ENCODE data around the gene AKR7A2. TPM values are rescaled to one million over a fixed set of nuclear protein-coding genes. Genes with fewer than 3 reads are reported as not detected.

The AKR7A2 gene
- total and polyA plus RNA-seq, 8 donors: 18.7 to 108 (median 48.6) TPM; not detected in 1

DNA sequence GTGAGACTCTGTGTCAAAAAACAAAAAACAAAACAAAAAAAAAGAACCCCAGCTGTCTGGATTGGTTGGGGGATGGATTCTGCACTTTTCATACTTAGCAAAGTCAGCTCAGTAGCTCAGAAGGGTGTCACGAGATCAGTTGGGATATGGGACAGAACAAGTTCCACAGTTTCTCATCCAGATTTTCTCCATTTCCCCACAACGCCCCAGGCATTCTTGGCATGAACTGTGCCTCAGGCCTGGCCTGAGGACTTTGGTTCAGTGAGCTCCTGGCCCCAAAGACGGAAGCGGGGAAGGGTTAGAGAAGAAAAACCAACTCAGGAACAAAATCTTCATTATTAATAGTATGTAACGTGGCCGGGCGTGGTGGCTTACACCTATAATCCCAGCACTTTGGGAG, 1.9 kb downstream of the AKR7A2 start:
- H3K4me3 ChIP-seq: no peak overlapping the region
- H3K4me1 ChIP-seq: peaks cover 19 to 58% (median 42%) of the 10 kb centered on the region in 4 donors
- peaks cover 32 to 37% (median 34%) of the 10 kb centered on the region in 4 donors for H3K36me3 ChIP-seq
- H3K27ac ChIP-seq: no peak overlapping the region
- H3K27me3 ChIP-seq: no peaks in the 10 kb centered on the region
- intact Hi-C loops (cut with DNase I; ENCODE audit: low total_unique reads): no loop called here
- H3K9me3 ChIP-seq: no peaks in the 10 kb centered on the region
- TF ChIP-seq POLR2AphosphoS5 (IDR thresholded peaks at IDR 0.05): no peak
- no peak for TF ChIP-seq CTCF (IDR thresholded peaks at IDR 0.05)
- TF ChIP-seq EP300 (IDR thresholded peaks at IDR 0.05): no peak
- no peak for TF ChIP-seq POLR2A (IDR thresholded peaks at IDR 0.05)
- WGBS, 5 donors: 80 to 92% (median 84%) methylated on average over 7 of the region's 7 CpGs
- no peak for DNase-seq

DNA sequence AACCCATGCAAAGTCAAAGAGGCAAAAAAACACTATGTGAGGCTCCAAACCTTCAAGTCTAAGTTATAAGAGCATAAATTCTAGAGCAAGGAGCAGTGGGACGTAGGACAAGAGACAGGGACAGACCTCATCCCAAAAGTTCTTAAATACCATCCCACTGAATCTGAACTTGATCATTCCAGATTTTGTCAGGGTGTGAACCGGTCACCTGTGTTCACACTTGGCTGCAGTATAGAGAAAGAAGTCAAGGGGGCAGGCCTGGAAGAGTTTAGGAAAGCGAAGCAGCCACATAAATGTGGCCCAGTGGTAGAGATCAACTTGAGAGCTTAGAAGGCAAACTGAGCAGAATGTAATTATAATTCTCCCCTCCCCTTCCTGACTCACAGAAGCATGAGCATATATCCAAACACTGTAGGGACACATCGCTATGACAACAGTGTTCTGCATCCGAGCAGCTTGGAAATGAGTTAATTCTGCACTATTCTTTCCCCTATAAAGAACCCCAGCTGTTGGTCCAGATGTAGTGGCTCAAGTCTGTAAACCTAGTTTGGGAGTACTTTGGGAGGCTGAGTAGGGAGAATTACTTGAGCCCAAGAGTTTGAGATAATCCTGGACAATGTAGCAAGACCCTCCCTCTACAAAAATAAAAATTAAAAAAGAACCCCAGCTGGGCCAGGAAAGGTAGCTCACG, 2.7 kb downstream of the AKR7A2 start:
- TF ChIP-seq POLR2AphosphoS5 (IDR thresholded peaks at IDR 0.05): no peak
- TF ChIP-seq CTCF (IDR thresholded peaks at IDR 0.05): no peak
- no peak for TF ChIP-seq EP300 (IDR thresholded peaks at IDR 0.05)
- TF ChIP-seq POLR2A (IDR thresholded peaks at IDR 0.05): no peak
- Histone ChIP-seq H3K4me1 (peaks cover 19 to 50% (median 38%) of the 10 kb centered on the region in 4 donors), H3K4me3 (no peak overlapping the region), H3K27me3 (no peaks in the 10 kb centered on the region), H3K27ac (no peak overlapping the region), H3K36me3 (peaks cover 40 to 45% (median 42%) of the 10 kb centered on the region in 4 donors), H3K9me3 (no peaks in the 10 kb centered on the region)
- DNase-seq: peak in 1 of 2 donors; percentile 58
- intact Hi-C loops (cut with DNase I; ENCODE audit: low total_unique reads): no loop called here
- WGBS, 5 donors: 84 to 87% (median 86%) methylated on average over 6 of the region's 6 CpGs

DNA sequence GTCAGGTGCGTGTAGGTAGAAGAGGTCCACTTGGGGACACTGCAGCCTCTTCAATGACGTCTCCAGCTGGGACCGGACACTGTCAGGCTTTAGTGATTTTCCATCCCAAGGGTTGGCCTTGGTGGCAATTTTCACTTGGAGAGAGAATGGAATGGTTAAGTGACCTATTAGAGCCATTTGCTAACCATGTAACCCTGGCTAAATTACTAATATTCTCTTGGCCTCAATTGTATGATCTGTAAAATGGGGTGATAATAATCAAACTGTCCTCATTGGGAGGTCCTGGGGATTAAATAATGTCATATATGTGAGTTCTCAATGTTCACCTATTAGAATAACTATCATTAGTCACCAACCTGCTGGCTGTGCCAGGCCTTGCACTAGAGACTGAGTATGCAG, 3.4 kb downstream of the AKR7A2 start:
- no peak overlapping the region for H3K4me3 ChIP-seq
- H3K27ac ChIP-seq: no peak overlapping the region
- no peaks in the 10 kb centered on the region for H3K9me3 ChIP-seq
- H3K36me3 ChIP-seq: peaks cover 46 to 53% (median 50%) of the 10 kb centered on the region in 4 donors
- no peak for DNase-seq
- 88 to 96% (median 95%) methylated on average over 3 of the region's 3 CpGs for WGBS, 5 donors
- H3K27me3 ChIP-seq: no peaks in the 10 kb centered on the region
- TF ChIP-seq CTCF (IDR thresholded peaks at IDR 0.05): no peak
- no peak for TF ChIP-seq POLR2A (IDR thresholded peaks at IDR 0.05)
- no peak for TF ChIP-seq POLR2AphosphoS5 (IDR thresholded peaks at IDR 0.05)
- no peak for TF ChIP-seq EP300 (IDR thresholded peaks at IDR 0.05)
- peaks cover 18 to 43% (median 33%) of the 10 kb centered on the region in 4 donors for H3K4me1 ChIP-seq
- intact Hi-C loops (cut with DNase I; ENCODE audit: low total_unique reads): no loop called here

GRCh38 chr1:19307794-19308508, 4.0 kb downstream of the AKR7A2 start:
- Histone ChIP-seq H3K4me1 (peaks cover 12 to 37% (median 27%) of the 10 kb centered on the region in 4 donors), H3K9me3 (no peaks in the 10 kb centered on the region), H3K36me3 (peaks cover 46 to 58% (median 55%) of the 10 kb centered on the region in 4 donors), H3K27me3 (no peaks in the 10 kb centered on the region), H3K27ac (no peak overlapping the region), H3K4me3 (no peak overlapping the region)
- TF ChIP-seq EP300 (IDR thresholded peaks at IDR 0.05): no peak
- no peak for TF ChIP-seq CTCF (IDR thresholded peaks at IDR 0.05)
- no peak for TF ChIP-seq POLR2AphosphoS5 (IDR thresholded peaks at IDR 0.05)
- TF ChIP-seq POLR2A (IDR thresholded peaks at IDR 0.05): no peak
- intact Hi-C loops (cut with DNase I; ENCODE audit: low total_unique reads): no loop called here
- peak in 1 of 2 donors; percentile 9 for DNase-seq
- WGBS, 5 donors: 82 to 88% (median 86%) methylated on average over 7 to 10 of the region's 10 CpGs
